ENCODE measurements around the gene OR2T2.
"Not testable (repeated sequence)": the region's sequence is repeated elsewhere in the genome, so short reads cannot be mapped to it uniquely, and the experiment has no call there.

DNA sequence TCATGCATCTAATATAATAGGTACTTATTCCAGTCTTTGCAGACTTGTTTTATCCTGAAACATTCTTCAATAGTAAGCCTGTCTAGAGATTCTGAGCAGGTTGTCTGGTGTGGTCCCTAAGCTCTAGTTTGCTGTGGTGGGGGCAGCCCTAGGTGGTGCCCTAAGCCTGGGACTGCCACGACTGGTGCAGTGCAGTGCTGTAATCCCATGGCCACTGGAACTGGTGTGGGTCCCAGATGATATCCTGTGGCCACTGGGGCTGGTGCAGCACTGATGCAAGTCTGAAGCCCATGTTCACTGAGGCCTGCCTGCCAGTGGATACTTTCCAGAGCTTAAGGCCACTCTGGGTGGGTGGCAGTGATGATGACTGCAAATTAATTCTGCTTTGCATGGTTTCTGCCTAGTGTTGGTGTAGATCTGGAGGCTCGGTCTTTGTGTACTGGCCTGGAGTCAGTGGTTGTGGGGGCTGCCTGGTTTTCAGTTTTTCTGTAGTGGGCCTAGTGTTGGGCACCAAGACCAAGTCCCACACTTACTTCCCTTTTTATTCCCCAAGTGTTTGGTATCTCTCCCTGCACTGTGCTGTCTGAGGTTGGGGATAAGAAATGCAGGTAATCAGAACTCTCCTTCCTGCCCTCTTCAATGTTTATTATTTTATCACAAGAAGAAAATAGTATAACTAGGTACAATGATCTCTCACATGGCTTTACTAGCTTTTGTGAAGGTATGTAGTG lies 55.0 kb downstream of the OR2T2 start:
- TF ChIP-seq, protein P1, sequence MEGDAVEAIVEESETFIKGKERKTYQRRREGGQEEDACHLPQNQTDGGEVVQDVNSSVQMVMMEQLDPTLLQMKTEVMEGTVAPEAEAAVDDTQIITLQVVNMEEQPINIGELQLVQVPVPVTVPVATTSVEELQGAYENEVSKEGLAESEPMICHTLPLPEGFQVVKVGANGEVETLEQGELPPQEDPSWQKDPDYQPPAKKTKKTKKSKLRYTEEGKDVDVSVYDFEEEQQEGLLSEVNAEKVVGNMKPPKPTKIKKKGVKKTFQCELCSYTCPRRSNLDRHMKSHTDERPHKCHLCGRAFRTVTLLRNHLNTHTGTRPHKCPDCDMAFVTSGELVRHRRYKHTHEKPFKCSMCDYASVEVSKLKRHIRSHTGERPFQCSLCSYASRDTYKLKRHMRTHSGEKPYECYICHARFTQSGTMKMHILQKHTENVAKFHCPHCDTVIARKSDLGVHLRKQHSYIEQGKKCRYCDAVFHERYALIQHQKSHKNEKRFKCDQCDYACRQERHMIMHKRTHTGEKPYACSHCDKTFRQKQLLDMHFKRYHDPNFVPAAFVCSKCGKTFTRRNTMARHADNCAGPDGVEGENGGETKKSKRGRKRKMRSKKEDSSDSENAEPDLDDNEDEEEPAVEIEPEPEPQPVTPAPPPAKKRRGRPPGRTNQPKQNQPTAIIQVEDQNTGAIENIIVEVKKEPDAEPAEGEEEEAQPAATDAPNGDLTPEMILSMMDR (IDR thresholded peaks at IDR 0.05), result not testable (repeated sequence)
- TF ChIP-seq POLR2A (IDR thresholded peaks at IDR 0.05), result not testable (repeated sequence)

All from lower leg skin (tissue), 3 donors.